Activated B cell treated with CpG ODN at 0.5 μM for 24 hours (primary cell): ENCODE data around the gene OSGEP. TPM values are rescaled to one million over a fixed set of nuclear protein-coding genes. Genes with fewer than 3 reads are reported as not detected.
"Not testable (repeated sequence)": the region's sequence is repeated elsewhere in the genome, so short reads cannot be mapped to it uniquely, and the experiment has no call there.

Source experiments
- ATAC-seq: fragments of 200-7000 bp; cut with Tn5 transposase; one replicate; pipeline ENCODE4 v1.10.0; 2021; ENCODE audit warnings: low read depth, mild to moderate bottlenecking, moderate library complexity
- CTCF ChIA-PET: fragments of 350-600 bp; sonication (Branson Sonifier 250); formaldehyde crosslinking; loops from one replicate; lab custom pipeline; 2021; ENCODE audit warnings: antibody characterized with exemption; lab: Charles Lee
- POLR2A ChIA-PET: fragments of 350-600 bp; sonication (Branson Sonifier 250); formaldehyde crosslinking; loops from one replicate; lab custom pipeline; 2021; ENCODE audit warnings: antibody characterized with exemption; lab: Charles Lee
- DNase-seq: peaks from one replicate; pipeline ENCODE4 v3.0.0; 2022
- H3K27ac Mint-ChIP-seq: one replicate; pipeline ENCODE4 v1.8.0; 2020; ENCODE audit warnings: mixed read lengths
- H3K27me3 Mint-ChIP-seq: one replicate; pipeline ENCODE4 v1.8.0; 2021; ENCODE audit warnings: mixed read lengths
- H3K36me3 Mint-ChIP-seq: one replicate; pipeline ENCODE4 v1.8.0; 2021; ENCODE audit warnings: low read depth, mixed read lengths
- H3K4me1 Mint-ChIP-seq: one replicate; pipeline ENCODE4 v1.8.0; 2021; ENCODE audit warnings: mixed read lengths
- H3K4me3 Mint-ChIP-seq: one replicate; pipeline ENCODE4 v1.8.0; 2020; ENCODE audit warnings: mild to moderate bottlenecking, mixed read lengths
- H3K9me3 Mint-ChIP-seq: one replicate; pipeline ENCODE4 v1.8.0; 2020; ENCODE audit warnings: mixed read lengths
- intact Hi-C: fragments of 100-400 bp; cut with micrococcal nuclease; formaldehyde crosslinking; loops from one replicate; pipeline ENCODE4 v1.15.1; 2024
- total RNA-seq: library from RNA; stranded (reverse); gene quantifications from 2 replicates; pipeline ENCODE4 v1.2.3, GENCODE V29; 2022
- TF ChIP-seq, protein P1 (sequence below): fragments of 200-600 bp; IDR thresholded peaks from one replicate; pipeline ENCODE4 v1.8.0; 2022; ENCODE audit warnings: antibody characterized with exemption, mild to moderate bottlenecking

The OSGEP gene
- total RNA-seq, 1 donor from 2014 or later, result 112 TPM

GRCh38 chr14:20456971-20457370, 2.4 kb upstream of the OSGEP start:
- ChIA-PET CTCF (interaction anchor here (1.0 kb wide), 1 partner anchor 40 kb away, joined by 3 read pairs; no protein-coding TSS in a partner anchor), POLR2A (interaction anchor here (3.5 to 5.0 kb wide), 2 partner anchors 13 to 43 kb away, joined by 38 to 65 read pairs; partner anchors contain the start of genes PNP and TEP1)
- no peak for DNase-seq
- H3K4me1 Mint-ChIP-seq, result peaks cover 51% of the 10 kb centered on the region
- H3K36me3 Mint-ChIP-seq, result peaks cover 12% of the 10 kb centered on the region
- H3K27ac Mint-ChIP-seq, result no peak overlapping the region
- ATAC-seq, result no peak
- no peak overlapping the region for H3K4me3 Mint-ChIP-seq
- TF ChIP-seq, protein P1, sequence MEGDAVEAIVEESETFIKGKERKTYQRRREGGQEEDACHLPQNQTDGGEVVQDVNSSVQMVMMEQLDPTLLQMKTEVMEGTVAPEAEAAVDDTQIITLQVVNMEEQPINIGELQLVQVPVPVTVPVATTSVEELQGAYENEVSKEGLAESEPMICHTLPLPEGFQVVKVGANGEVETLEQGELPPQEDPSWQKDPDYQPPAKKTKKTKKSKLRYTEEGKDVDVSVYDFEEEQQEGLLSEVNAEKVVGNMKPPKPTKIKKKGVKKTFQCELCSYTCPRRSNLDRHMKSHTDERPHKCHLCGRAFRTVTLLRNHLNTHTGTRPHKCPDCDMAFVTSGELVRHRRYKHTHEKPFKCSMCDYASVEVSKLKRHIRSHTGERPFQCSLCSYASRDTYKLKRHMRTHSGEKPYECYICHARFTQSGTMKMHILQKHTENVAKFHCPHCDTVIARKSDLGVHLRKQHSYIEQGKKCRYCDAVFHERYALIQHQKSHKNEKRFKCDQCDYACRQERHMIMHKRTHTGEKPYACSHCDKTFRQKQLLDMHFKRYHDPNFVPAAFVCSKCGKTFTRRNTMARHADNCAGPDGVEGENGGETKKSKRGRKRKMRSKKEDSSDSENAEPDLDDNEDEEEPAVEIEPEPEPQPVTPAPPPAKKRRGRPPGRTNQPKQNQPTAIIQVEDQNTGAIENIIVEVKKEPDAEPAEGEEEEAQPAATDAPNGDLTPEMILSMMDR, result no peak
- H3K9me3 Mint-ChIP-seq, result peaks cover 2% of the 10 kb centered on the region
- no peaks in the 10 kb centered on the region for H3K27me3 Mint-ChIP-seq
- intact Hi-C loops, result loop anchor here (10.0 kb wide), 2 partner anchors 648 to 998 kb away; partner anchors contain the start of genes CHD8 and TMEM253

DNA sequence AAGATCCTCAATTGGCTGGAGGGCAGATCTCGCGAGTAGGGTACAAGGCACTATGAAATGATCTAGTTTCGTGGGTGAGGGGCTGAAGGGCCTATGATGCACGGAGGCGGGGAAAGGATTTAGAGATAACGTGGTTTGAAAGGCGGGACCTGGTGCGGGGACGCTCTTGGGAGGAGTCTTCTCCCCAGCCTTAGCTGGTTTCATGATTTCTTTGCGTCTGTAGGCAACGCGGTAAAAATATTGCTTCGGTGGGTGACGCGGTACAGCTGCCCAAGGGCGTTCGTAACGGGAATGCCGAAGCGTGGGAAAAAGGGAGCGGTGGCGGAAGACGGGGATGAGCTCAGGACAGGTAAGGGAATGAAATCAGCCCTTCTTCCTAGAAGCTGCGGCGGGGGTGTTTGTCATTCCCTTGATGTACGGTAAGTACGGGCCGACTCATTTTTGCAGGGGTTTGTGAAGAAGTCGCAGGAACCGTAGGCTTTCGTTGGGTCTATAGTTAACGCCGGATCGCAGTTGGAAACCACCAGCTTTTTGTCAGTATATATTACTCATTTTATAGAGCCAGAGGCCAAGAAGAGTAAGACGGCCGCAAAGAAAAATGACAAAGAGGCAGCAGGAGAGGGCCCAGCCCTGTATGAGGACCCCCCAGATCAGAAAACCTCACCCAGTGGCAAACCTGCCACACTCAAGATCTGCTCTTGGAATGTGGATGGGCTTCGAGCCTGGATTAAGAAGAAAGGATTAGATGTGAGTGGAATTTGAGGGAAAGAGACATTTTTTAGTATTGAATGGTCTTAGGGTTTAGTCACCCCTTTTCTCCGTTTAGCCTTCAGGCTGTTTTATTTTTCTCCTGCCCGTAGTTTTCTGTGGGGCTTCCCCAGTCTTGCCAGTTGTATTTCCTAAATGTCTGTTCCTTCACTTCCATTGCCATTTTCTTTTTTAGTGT, 1.0 kb upstream of the OSGEP start:
- TF ChIP-seq, protein P1, result no peak
- H3K36me3 Mint-ChIP-seq, result peaks cover 16% of the 10 kb centered on the region
- peaks cover 44% of the 10 kb centered on the region for H3K4me1 Mint-ChIP-seq
- H3K27ac Mint-ChIP-seq, result no peak overlapping the region
- ChIA-PET CTCF (interaction anchor here (1.0 to 2.9 kb wide), 5 partner anchors 38 to 404 kb away, joined by 3 to 29 read pairs (median 5); partner anchors contain the start of gene TEP1), POLR2A (interaction anchor here (0.7 to 5.0 kb wide), 22 partner anchors 9 to 260 kb away, joined by 3 to 65 read pairs (median 7); partner anchors contain the start of genes PARP2, PNP and TEP1)
- H3K9me3 Mint-ChIP-seq, result no peaks in the 10 kb centered on the region
- no peak for DNase-seq
- peak; percentile 57 for ATAC-seq
- H3K27me3 Mint-ChIP-seq, result no peaks in the 10 kb centered on the region
- no peak overlapping the region for H3K4me3 Mint-ChIP-seq
- intact Hi-C loops, result loop anchor here (1.0 to 10.0 kb wide), 8 partner anchors 14 to 999 kb away; partner anchors contain the start of genes CHD8, PARP2, PNP and TMEM253

DNA sequence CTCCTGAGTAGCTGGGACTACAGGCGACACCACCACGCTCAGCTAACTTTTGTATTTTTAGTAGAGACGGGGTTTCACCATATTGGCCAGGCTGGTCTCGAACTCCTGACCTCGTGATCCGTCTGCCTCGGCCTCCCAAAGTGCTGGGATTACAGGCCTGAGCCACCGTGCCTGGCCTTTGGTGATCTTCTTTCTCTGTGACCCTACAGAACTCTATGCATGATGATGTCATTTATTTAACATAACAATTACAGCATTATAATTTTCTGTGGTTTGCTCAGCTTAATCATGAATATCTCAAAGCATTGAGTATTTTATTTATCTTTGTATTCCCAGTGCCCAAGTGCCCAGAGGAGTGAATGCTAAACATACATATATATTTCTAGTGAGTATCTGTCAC, 1.8 kb downstream of the OSGEP start:
- not testable (repeated sequence) for H3K27ac Mint-ChIP-seq, DNase-seq, H3K9me3 Mint-ChIP-seq, H3K4me3 Mint-ChIP-seq, ATAC-seq, H3K27me3 Mint-ChIP-seq
- intact Hi-C loops, result loop anchor here (10.0 kb wide), 2 partner anchors 652 to 1002 kb away; partner anchors contain the start of genes CHD8 and TMEM253
- ChIA-PET CTCF (interaction anchor here (1.4 kb wide), 1 partner anchor 37 kb away, joined by 4 read pairs; no protein-coding TSS in a partner anchor), POLR2A (interaction anchor here (1.1 to 5.0 kb wide), 2 partner anchors 9 to 39 kb away, joined by 5 to 65 read pairs; partner anchors contain the start of genes PIP4P1 and TEP1)
- peaks cover 43% of the 10 kb centered on the region for H3K36me3 Mint-ChIP-seq
- H3K4me1 Mint-ChIP-seq, result peaks cover 19% of the 10 kb centered on the region

DNA sequence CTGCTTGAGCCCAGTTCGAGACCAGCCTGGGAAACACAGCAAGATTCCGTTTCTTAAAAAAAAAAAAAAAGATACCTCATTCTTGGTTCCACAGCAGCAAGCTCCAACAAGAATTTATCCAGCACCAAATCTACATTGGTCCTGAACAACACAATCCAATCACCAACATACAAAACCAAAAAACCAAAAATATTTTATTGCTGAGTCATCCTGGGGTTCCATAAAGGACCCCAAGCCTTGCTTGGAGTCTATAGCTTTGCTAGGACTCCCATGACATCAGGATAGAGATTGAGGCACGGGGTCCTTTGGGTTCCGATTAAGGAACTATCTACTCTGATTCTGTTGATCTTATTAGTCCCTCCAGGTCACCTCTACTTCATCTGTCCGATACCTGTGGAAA, 7.7 kb downstream of the OSGEP start:
- intact Hi-C loops, result no loop called here
- TF ChIP-seq, protein P1, result no peak
- ATAC-seq (no peak), DNase-seq (no peak)
- Mint-ChIP-seq H3K36me3 (peaks cover 50% of the 10 kb centered on the region), H3K9me3 (no peaks in the 10 kb centered on the region), H3K4me1 (peaks cover 4% of the 10 kb centered on the region), H3K27ac (peak overlapping the region; percentile 2), H3K27me3 (no peaks in the 10 kb centered on the region), H3K4me3 (no peak overlapping the region)
- ChIA-PET POLR2A (no interaction called here), CTCF (no interaction called here)

- intact Hi-C loops, H3K27me3 Mint-ChIP-seq, DNase-seq, CTCF ChIA-PET, H3K27ac Mint-ChIP-seq, H3K9me3 Mint-ChIP-seq, H3K4me3 Mint-ChIP-seq, ATAC-seq: not testable (repeated sequence)
- Mint-ChIP-seq H3K4me1 (peaks cover 34% of the 10 kb centered on the region), H3K36me3 (peaks cover 22% of the 10 kb centered on the region)
- POLR2A ChIA-PET, result interaction anchor here (0.6 to 1.1 kb wide), 2 partner anchors 11 to 17 kb away, joined by 3 to 7 read pairs; partner anchors contain the start of genes APEX1 and OSGEP
Observed at GRCh38 chr14:20443650-20444049, 11.0 kb downstream of the OSGEP start.
